CD8-positive, alpha-beta memory T cell (primary cell): ENCODE measurements around the gene NKAIN2. TPM values are rescaled to one million over a fixed set of nuclear protein-coding genes. Genes with fewer than 3 reads are reported as not detected.

Experiments
- CTCF ChIA-PET: fragments of 350-600 bp; sonication (Branson Sonifier 250); formaldehyde crosslinking; loops from one replicate; lab custom pipeline; 2021; ENCODE audit warnings: antibody characterized with exemption; lab: Charles Lee
- POLR2A ChIA-PET: fragments of 350-600 bp; sonication (Branson Sonifier 250); formaldehyde crosslinking; loops from one replicate; lab custom pipeline; 2021; ENCODE audit warnings: antibody characterized with exemption; lab: Charles Lee
- DNase-seq, 5 donors: peaks; one replicate each; pipeline versions ENCODE4 v3.0.0 to v3.0.0-alpha.2; 2020 to 2022; ENCODE audit warnings: mixed read lengths in 1 of 5
- H3K27ac ChIP-seq: one replicate; pipeline ENCODE4 v1.7.0; 2013; ENCODE audit warnings: low read depth, mild to moderate bottlenecking, low read length, moderate library complexity
- H3K27me3 ChIP-seq: 2 replicates; pipeline ENCODE4 v1.7.0; 2013; ENCODE audit warnings: low read length, mild to moderate bottlenecking; ENCODE audit not compliant: insufficient read depth, poor library complexity, severe bottlenecking
- H3K36me3 ChIP-seq: 2 replicates; pipeline ENCODE4 v1.7.0; 2013; ENCODE audit warnings: mild to moderate bottlenecking, low read length, moderate library complexity; ENCODE audit not compliant: insufficient read depth
- H3K4me1 ChIP-seq: 2 replicates; pipeline ENCODE4 v1.7.0; 2013; ENCODE audit warnings: mild to moderate bottlenecking, low read length, moderate library complexity; ENCODE audit not compliant: insufficient read depth
- H3K4me3 ChIP-seq: 2 replicates; pipeline ENCODE4 v1.7.0; 2013; ENCODE audit warnings: mild to moderate bottlenecking, low read length
- H3K9me3 ChIP-seq: 2 replicates; pipeline ENCODE4 v1.7.0; 2013; ENCODE audit warnings: mild to moderate bottlenecking, low read length
- H3K27ac Mint-ChIP-seq, 8 donors: one replicate each; pipeline ENCODE4 v1.8.0; 2020 to 2021; ENCODE audit warnings: mixed read lengths in 8 of 8, mild to moderate bottlenecking in 6 of 8, inconsistent platforms in 3 of 8, moderate library complexity in 3 of 8
- H3K27me3 Mint-ChIP-seq, 2 donors: one replicate each; pipeline ENCODE4 v1.8.0; 2020 to 2021; ENCODE audit warnings: mixed read lengths in 2 of 2, mild to moderate bottlenecking in 1 of 2, moderate library complexity in 1 of 2
- H3K36me3 Mint-ChIP-seq, 3 donors: one replicate each; pipeline ENCODE4 v1.8.0; 2020 to 2021; ENCODE audit warnings: mixed read lengths in 3 of 3, inconsistent platforms in 1 of 3, mild to moderate bottlenecking in 1 of 3
- H3K4me1 Mint-ChIP-seq, 3 donors: one replicate each; pipeline ENCODE4 v1.8.0; 2020 to 2021; ENCODE audit warnings: mixed read lengths in 3 of 3, inconsistent platforms in 1 of 3, mild to moderate bottlenecking in 1 of 3
- H3K4me3 Mint-ChIP-seq, 7 donors: one replicate each; pipeline ENCODE4 v1.8.0; 2020 to 2021; ENCODE audit warnings: mixed read lengths in 7 of 7, mild to moderate bottlenecking in 6 of 7, moderate library complexity in 4 of 7, inconsistent platforms in 2 of 7
- H3K9me3 Mint-ChIP-seq, 5 donors: one replicate each; pipeline ENCODE4 v1.8.0; 2020 to 2022; ENCODE audit warnings: mixed read lengths in 5 of 5, mild to moderate bottlenecking in 3 of 5, moderate library complexity in 2 of 5, inconsistent platforms in 1 of 5
- polyA plus RNA-seq: library from polyadenylated mRNA; unstranded; fragments of 300-500 nt; fragmentation: Illumina TruSeq; gene quantifications from one replicate; pipeline ENCODE4 v1.2.3, GENCODE V29; 2021
- total RNA-seq, 2 experiments: library from RNA; stranded (reverse); gene quantifications; one replicate each; pipeline ENCODE4 v1.2.3, GENCODE V29; 2021

Gene NKAIN2
- total and polyA plus RNA-seq, 3 experiments from 2014 or later, result not detected

GRCh38 chr6:123953920-123954319, 150.3 kb downstream of the NKAIN2 start:
- Histone ChIP-seq H3K9me3 (no peaks in the 10 kb centered on the region), H3K27me3 (no peaks in the 10 kb centered on the region), H3K36me3 (no peaks in the 10 kb centered on the region), H3K4me3 (no peak overlapping the region), H3K27ac (no peak overlapping the region), H3K4me1 (no peaks in the 10 kb centered on the region)
- ChIA-PET POLR2A (no interaction called here), CTCF (no interaction called here)
- Mint-ChIP-seq H3K4me1 (no peaks in the 10 kb centered on the region), H3K27ac (no peak overlapping the region), H3K27me3 (no peaks in the 10 kb centered on the region), H3K36me3 (no peaks in the 10 kb centered on the region), H3K4me3 (no peak overlapping the region), H3K9me3 (peaks cover 4 to 39% (median 11%) of the 10 kb centered on the region in 5 donors)
- DNase-seq, result no peak

GRCh38 chr6:123956492-123957139, 153.0 kb downstream of the NKAIN2 start:
- H3K4me3 ChIP-seq, result no peak overlapping the region
- Mint-ChIP-seq H3K4me1 (no peaks in the 10 kb centered on the region), H3K36me3 (no peaks in the 10 kb centered on the region), H3K27me3 (no peaks in the 10 kb centered on the region), H3K27ac (no peak overlapping the region), H3K9me3 (peaks cover 4 to 30% (median 10%) of the 10 kb centered on the region in 5 donors), H3K4me3 (no peak overlapping the region)
- ChIA-PET POLR2A (no interaction called here), CTCF (interaction anchor here (0.6 kb wide), 1 partner anchor 900 kb away, joined by 3 read pairs; no protein-coding TSS in a partner anchor)
- DNase-seq, result no peak
- H3K4me1 ChIP-seq, result no peaks in the 10 kb centered on the region
- H3K27me3 ChIP-seq, result no peaks in the 10 kb centered on the region
- no peaks in the 10 kb centered on the region for H3K36me3 ChIP-seq
- no peaks in the 10 kb centered on the region for H3K9me3 ChIP-seq
- H3K27ac ChIP-seq, result no peak overlapping the region

GRCh38 chr6:123962508-123962907, 158.8 kb downstream of the NKAIN2 start:
- Mint-ChIP-seq H3K27ac (no peak overlapping the region), H3K27me3 (peaks cover 0 to 1% of the 10 kb centered on the region in 2 donors), H3K4me1 (no peaks in the 10 kb centered on the region), H3K9me3 (peaks cover 0 to 20% (median 5%) of the 10 kb centered on the region in 5 donors), H3K36me3 (no peaks in the 10 kb centered on the region), H3K4me3 (no peak overlapping the region)
- H3K36me3 ChIP-seq, result no peaks in the 10 kb centered on the region
- DNase-seq, result no peak
- H3K27ac ChIP-seq, result no peak overlapping the region
- no peak overlapping the region for H3K4me3 ChIP-seq
- no peaks in the 10 kb centered on the region for H3K9me3 ChIP-seq
- ChIA-PET CTCF (no interaction called here), POLR2A (no interaction called here)
- no peaks in the 10 kb centered on the region for H3K4me1 ChIP-seq
- H3K27me3 ChIP-seq, result no peaks in the 10 kb centered on the region

- Mint-ChIP-seq H3K27me3 (peaks cover 0 to 1% of the 10 kb centered on the region in 2 donors), H3K9me3 (peaks cover 0 to 12% (median 6%) of the 10 kb centered on the region in 5 donors), H3K27ac (no peak overlapping the region), H3K36me3 (no peaks in the 10 kb centered on the region), H3K4me3 (no peak overlapping the region), H3K4me1 (no peaks in the 10 kb centered on the region)
- Histone ChIP-seq H3K36me3 (no peaks in the 10 kb centered on the region), H3K9me3 (no peaks in the 10 kb centered on the region), H3K27ac (no peak overlapping the region), H3K27me3 (no peaks in the 10 kb centered on the region), H3K4me3 (no peak overlapping the region), H3K4me1 (no peaks in the 10 kb centered on the region)
- POLR2A ChIA-PET, result no interaction called here
- DNase-seq, result no peak
- CTCF ChIA-PET, result no interaction called here
These were observed 162.2 kb downstream of the NKAIN2 start for GRCh38 chr6:123965894-123966293.

- no peaks in the 10 kb centered on the region for H3K36me3 Mint-ChIP-seq
- no peak overlapping the region for H3K27ac Mint-ChIP-seq
- Histone ChIP-seq H3K9me3 (no peaks in the 10 kb centered on the region), H3K27me3 (no peaks in the 10 kb centered on the region), H3K4me3 (no peak overlapping the region), H3K27ac (no peak overlapping the region), H3K36me3 (no peaks in the 10 kb centered on the region), H3K4me1 (no peaks in the 10 kb centered on the region)
- ChIA-PET CTCF (no interaction called here), POLR2A (no interaction called here)
- peaks cover 0 to 1% of the 10 kb centered on the region in 2 donors for H3K27me3 Mint-ChIP-seq
- DNase-seq, result no peak
- H3K4me1 Mint-ChIP-seq, result no peaks in the 10 kb centered on the region
- H3K4me3 Mint-ChIP-seq, result no peak overlapping the region
- peaks cover 0 to 9% (median 6%) of the 10 kb centered on the region in 5 donors for H3K9me3 Mint-ChIP-seq
These were observed 163.0 kb downstream of the NKAIN2 start for GRCh38 chr6:123966618-123967017.

- H3K27ac Mint-ChIP-seq, result no peak overlapping the region
- Histone ChIP-seq H3K36me3 (no peaks in the 10 kb centered on the region), H3K4me3 (no peak overlapping the region), H3K27me3 (no peaks in the 10 kb centered on the region), H3K27ac (no peak overlapping the region), H3K4me1 (no peaks in the 10 kb centered on the region), H3K9me3 (no peaks in the 10 kb centered on the region)
- H3K4me3 Mint-ChIP-seq, result no peak overlapping the region
- H3K27me3 Mint-ChIP-seq, result peaks cover 0 to 1% of the 10 kb centered on the region in 2 donors
- peaks cover 0 to 8% (median 6%) of the 10 kb centered on the region in 5 donors for H3K9me3 Mint-ChIP-seq
- H3K36me3 Mint-ChIP-seq, result no peaks in the 10 kb centered on the region
- DNase-seq, result no peak
- ChIA-PET CTCF (no interaction called here), POLR2A (no interaction called here)
- H3K4me1 Mint-ChIP-seq, result no peaks in the 10 kb centered on the region
These were observed 164.2 kb downstream of the NKAIN2 start for GRCh38 chr6:123967905-123968304.

- no peak overlapping the region for H3K27ac Mint-ChIP-seq
- POLR2A ChIA-PET, result no interaction called here
- H3K4me1 Mint-ChIP-seq, result no peaks in the 10 kb centered on the region
- no peak for DNase-seq
- H3K27ac ChIP-seq, result no peak overlapping the region
- no peaks in the 10 kb centered on the region for H3K36me3 ChIP-seq
- H3K27me3 ChIP-seq, result no peaks in the 10 kb centered on the region
- CTCF ChIA-PET, result no interaction called here
- H3K4me1 ChIP-seq, result no peaks in the 10 kb centered on the region
- H3K4me3 Mint-ChIP-seq, result no peak overlapping the region
- no peaks in the 10 kb centered on the region for H3K9me3 ChIP-seq
- H3K9me3 Mint-ChIP-seq, result peaks cover 2 to 11% (median 3%) of the 10 kb centered on the region in 5 donors
- H3K4me3 ChIP-seq, result no peak overlapping the region
- H3K27me3 Mint-ChIP-seq, result no peaks in the 10 kb centered on the region
- no peaks in the 10 kb centered on the region for H3K36me3 Mint-ChIP-seq
These were observed 169.1 kb downstream of the NKAIN2 start for GRCh38 chr6:123972600-123973294.

DNA sequence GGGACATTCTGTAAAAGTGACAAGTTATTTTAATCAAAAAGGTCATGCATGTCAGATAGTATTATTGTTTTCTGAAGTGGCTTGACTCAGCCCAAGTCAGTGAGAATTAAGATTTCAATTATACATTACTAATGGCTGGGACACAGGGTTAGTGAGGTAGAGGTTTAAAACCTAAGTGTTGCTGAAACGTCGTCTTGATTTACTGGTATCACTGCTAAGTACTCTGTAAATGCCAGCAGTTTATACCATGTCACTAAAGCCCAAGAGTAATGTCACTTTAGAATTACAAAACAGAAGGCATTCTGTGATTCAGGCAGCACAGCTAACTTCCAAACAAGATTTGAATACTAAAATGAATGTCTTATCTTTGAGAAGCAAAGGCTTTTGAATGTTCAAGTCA, 176.6 kb downstream of the NKAIN2 start:
- Mint-ChIP-seq H3K4me1 (no peaks in the 10 kb centered on the region), H3K4me3 (no peak overlapping the region), H3K36me3 (no peaks in the 10 kb centered on the region), H3K27ac (no peak overlapping the region), H3K9me3 (peaks cover 0 to 8% (median 5%) of the 10 kb centered on the region in 5 donors), H3K27me3 (no peaks in the 10 kb centered on the region)
- Histone ChIP-seq H3K27me3 (no peaks in the 10 kb centered on the region), H3K36me3 (no peaks in the 10 kb centered on the region), H3K4me1 (no peaks in the 10 kb centered on the region), H3K4me3 (no peak overlapping the region), H3K27ac (no peak overlapping the region), H3K9me3 (no peaks in the 10 kb centered on the region)
- POLR2A ChIA-PET, result no interaction called here
- no peak for DNase-seq
- CTCF ChIA-PET, result no interaction called here
